ENCODE measurements around the gene KRTAP10-3.

DNA sequence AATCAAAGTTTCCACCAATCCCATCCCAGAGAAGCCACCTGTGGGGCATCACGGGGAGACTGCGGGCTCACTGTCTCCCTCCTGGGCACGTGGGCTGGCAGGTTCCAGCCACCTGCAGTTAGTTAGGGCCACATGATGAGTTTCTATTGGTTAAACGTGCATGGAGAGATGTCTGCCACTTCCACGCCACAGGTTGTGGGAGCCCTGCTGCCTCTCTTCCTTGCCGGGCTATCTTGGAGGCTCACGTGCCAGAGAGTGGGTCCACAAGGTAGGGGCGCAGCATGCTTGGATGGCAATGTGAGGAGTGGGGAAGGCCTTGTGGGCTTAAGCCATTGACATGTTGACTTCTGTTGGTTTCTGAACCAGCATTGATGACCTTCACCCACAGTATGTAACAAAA, 45.3 kb upstream of the KRTAP10-3 start:
- TF ChIP-seq CTCF (conservative IDR thresholded peaks at IDR 0.05; ENCODE audit: low read depth, low read length) = no peak
- no peak for TF ChIP-seq EZH2 (IDR thresholded peaks at IDR 0.05; ENCODE audit: low read length, unreplicated experiment)

Measured in PC-3 (cell line).